G401 (cell line): Measurements from ENCODE around the gene YIPF2. TPM values are rescaled to one million over a fixed set of nuclear protein-coding genes. Genes with fewer than 3 reads are reported as not detected.
A peak's percentile ranks its signal among the peaks of the same experiment; 100 is the strongest.
"Not testable (repeated sequence)": the region's sequence is repeated elsewhere in the genome, so short reads cannot be mapped to it uniquely, and the experiment has no call there.

ENCODE experiments used
- DNase-seq: peaks from one replicate; pipeline ENCODE4 v3.0.0-alpha.2; 2015; ENCODE audit warnings: low spot score
- in situ Hi-C: cut with HindIII; loops from 2 replicates; pipeline ENCODE4 v1.10.0; 2016; ENCODE audit warnings: low sequenced_read_pairs, mixed read lengths
- total RNA-seq: library from RNA; depleted of rRNA; stranded (reverse); fragments of >200 nt; shearing (Covaris generic); gene quantifications from 2 replicates; pipeline ENCODE4 v1.2.3, GENCODE V29; 2014; rRNA removed

The YIPF2 gene
- total RNA-seq: 42.5 and 71.1 TPM in 2 replicates

- in situ Hi-C loops: no loop called here
- DNase-seq: peak; percentile 99
Measured at GRCh38 chr19:10928563-10929401, at the start of gene YIPF2, which contains the start of gene TIMM29. Gene YIPF2 (minus strand): TSS chr19:10928639. CDS start chr19:10928410, 229 bp downstream. Gene TIMM29 (plus strand): TSS chr19:10928811. CDS start chr19:10928823, 12 bp downstream.

GRCh38 chr19:10977742-10978092 lies 49.3 kb upstream of the YIPF2 start:
- in situ Hi-C loops: no loop called here
- DNase-seq: no peak

- in situ Hi-C loops: no loop called here
- no peak for DNase-seq
Measured at GRCh38 chr19:10976131-10976892, 47.9 kb upstream of the YIPF2 start.

DNA sequence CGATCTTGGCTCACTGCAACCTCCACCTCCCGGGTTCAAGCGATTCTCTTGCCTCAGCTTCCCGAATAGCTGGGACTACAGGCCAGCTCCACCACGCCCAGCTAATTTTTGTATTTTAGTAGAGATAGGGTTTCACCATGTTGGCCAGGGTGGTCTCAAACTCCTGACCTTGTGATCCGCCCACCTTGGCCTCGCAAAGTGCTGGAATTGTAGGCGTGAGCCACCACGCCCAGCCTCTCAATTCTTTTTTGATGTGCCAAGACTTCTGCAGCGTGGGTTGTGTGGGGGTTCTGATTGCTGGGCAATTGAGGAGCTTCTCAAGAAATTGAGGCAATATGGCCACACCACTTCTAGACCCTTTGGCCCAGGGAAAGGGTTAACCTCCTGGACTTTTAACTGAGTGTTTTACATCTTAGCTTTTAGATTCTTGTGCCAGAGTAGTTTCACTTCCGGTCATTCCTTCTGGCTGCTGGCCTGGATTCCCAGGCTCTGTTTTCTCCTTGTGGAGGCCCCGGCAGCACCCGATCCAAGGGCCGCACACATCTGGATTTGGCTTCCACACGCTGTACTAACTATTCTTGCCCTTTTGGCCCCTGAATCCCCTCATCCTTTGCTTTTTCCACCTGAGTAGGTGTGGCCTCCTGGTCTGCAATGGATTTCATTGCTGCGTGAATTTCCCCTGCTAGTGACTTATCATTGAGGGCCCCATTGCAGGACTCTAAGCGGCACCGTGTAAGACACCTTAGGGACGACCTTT lies 47.1 kb upstream of the YIPF2 start:
- in situ Hi-C loops: no loop called here
- DNase-seq: no peak

DNA sequence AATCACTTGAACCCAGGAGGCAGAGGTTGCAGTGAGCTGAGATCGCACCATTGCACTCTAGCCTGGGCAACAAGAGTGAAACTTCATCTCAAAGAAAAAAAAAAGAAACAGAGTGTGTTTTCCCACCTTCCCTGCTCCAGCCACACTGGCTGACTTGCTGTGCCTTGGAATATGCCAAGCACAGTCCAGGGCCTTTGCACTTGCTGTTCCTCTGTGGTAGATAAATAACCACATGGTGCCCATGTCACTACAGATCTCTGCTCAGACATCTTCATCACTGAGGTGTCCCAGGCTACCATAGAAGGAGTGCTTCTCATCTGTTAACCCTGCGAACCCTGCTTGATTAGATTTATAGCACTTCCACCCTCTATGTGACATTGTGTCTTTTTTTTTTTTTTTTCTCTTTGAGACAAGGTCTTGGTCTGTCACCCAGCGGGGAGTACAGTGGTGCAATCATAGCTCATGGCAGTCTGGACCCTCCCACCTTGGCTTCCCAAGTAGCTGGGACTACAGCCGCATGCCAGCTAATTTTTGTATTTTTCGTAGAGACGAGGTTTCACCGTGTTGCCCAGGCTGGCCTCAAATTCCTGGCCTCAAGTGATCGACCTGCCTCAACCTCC lies 42.8 kb upstream of the YIPF2 start:
- DNase-seq: no peak
- in situ Hi-C loops: no loop called here

- in situ Hi-C loops: no loop called here
Measured at GRCh38 chr19:10968527-10969135, 40.2 kb upstream of the YIPF2 start.

GRCh38 chr19:10966809-10967208 lies 38.4 kb upstream of the YIPF2 start:
- in situ Hi-C loops: no loop called here

More at GRCh38 chr19:10968527-10969135, 40.2 kb upstream of the YIPF2 start:
- DNase-seq: no peak

DNA sequence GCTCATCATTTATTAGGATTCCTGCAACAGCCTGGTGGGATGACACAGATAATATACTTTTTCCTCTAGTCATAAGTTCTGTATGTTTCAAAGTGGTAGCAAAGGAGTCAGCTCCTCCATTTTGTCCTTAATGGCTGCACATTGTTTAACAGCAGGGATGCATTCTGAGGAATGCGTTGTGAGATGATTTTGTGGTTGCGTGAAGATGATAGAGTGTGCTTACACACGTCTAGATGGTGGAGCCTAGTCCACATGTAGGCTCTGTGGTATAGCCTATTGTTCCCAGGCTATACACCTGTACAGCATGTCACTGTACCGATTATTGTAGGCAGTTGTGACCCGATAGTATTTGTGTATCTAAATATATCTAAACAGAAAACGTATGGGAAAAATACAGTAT lies 37.0 kb upstream of the YIPF2 start:
- no peak for DNase-seq
- in situ Hi-C loops: no loop called here

More at GRCh38 chr19:10966809-10967208, 38.4 kb upstream of the YIPF2 start:
- no peak for DNase-seq

GRCh38 chr19:10964903-10965302 lies 36.5 kb upstream of the YIPF2 start:
- in situ Hi-C loops: no loop called here
- no peak for DNase-seq

DNA sequence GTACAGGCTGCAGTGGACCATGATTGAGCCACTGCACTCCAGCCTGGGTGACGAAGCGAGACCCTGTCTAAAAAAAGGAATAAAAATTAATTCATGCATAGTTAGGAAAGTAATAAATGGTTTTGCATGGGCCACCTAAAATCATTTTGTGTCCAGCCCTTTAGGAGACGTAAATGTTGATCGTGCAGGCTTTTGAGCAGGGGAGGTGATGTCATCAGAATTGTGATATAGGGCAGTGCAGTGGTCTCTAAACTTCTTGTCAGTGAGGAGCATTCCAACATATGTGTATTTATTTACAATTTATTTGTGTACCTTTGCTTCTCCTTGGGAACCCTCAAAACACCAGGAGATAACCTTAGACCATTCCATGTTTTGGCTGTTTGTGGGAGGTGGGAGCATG lies 35.4 kb upstream of the YIPF2 start:
- DNase-seq: no peak
- in situ Hi-C loops: no loop called here

DNA sequence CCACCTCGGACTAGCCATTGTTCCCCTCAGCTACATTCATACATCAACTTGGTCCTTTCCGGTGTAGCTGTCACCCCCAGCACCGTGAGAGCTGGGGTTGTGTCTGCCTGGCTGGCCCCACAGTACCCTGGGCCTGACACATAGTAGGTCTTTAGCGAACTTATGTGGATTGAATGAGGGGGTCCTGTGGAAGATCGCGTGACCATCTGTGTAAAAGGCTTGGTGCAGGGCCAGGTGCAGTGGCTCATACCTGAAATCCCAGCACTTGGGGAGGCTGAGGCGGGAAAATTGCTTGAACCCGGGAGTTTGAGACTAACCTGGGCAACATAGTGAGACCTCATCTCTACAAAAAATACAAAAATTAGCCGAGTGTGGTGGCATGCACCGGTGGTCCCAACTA lies 34.4 kb upstream of the YIPF2 start:
- DNase-seq: no peak
- in situ Hi-C loops: no loop called here

DNA sequence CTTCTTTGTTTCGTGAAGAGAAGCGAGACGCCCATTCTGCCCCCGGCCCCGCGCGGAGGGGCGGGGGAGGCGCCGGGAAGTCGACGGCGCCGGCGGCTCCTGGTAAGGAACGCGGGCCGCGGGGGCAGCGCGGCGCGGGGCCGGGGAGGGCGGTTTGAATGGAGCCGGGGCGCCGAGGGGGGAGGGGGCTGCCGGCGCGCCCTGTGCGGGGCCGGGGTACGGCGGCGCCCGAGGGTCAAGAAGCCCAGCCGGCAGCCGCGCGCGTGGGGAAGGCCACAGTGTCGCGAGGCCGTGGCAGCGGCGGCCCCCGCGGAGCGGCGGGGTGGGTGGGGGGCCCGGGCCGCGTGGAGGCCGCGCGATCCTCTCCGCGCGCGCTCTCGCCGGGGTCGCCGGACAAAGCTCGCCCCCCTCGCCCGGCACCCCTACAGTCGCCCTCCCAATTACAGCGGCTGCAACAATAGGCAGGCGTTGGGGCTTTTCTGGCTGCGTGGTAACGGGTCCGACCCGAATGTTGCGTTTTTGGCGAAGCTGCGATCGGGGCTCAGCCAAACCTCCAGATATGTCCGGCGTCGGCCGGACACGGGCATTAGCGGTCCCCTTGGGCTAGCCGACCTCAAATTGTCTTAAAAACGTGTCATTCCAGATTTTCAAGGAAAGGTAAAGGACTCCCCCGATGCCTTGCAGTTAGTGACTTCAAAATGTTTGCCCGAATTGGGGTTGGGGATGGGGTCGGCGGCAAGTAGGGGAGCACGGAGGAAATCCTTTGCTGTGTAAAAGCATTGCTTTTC lies 32.8 kb upstream of the YIPF2 start:
- in situ Hi-C loops: no loop called here

DNA sequence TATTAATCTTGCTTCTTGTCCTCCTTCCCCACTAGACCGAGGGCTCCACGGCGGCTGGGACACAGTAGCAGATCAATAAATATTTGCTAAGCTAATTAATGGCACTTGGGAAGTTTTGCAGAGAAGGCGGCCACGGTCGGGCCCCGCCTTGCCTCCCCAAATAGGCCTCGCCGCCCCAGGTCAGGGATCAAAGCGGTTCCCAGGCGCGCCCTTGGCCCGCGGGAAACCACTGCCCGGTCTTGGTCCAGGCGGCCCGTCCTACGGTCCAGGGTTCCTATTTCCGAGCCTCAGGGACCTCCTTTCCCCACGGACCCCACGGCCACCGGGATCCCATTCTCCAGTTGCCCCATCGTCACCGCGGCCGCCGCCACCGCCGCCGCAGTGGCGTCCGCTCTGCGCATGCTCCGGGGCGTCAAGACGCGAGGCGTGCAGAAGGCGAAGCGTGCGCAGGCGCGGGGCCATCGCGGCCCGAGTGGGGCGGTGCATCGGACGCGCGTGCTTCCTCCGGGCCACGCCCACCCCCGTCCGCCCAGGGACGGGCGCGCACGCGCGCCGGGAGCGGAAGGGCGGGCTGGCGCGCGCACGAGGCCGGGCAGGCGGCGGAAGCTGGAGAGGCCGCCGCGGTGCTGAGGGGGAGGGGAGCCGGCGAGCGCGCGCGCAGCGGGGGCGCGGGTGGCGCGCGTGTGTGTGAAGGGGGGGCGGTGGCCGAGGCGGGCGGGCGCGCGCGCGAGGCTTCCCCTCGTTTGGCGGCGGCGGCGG lies 32.1 kb upstream of the YIPF2 start, which contains the start of gene SMARCA4:
Gene SMARCA4 (plus strand): TSS at position 717 of the 759 bp plus-strand sequence. CDS start 23,122 bp downstream, outside the sequence.
- in situ Hi-C loops: no loop called here
- peak; percentile 91 for DNase-seq

More for the DNA sequence above, 32.8 kb upstream of the YIPF2 start:
- peak; percentile 43 for DNase-seq

GRCh38 chr19:10959277-10959968 lies 31.0 kb upstream of the YIPF2 start:
- DNase-seq, in situ Hi-C loops: not testable (repeated sequence)

DNA sequence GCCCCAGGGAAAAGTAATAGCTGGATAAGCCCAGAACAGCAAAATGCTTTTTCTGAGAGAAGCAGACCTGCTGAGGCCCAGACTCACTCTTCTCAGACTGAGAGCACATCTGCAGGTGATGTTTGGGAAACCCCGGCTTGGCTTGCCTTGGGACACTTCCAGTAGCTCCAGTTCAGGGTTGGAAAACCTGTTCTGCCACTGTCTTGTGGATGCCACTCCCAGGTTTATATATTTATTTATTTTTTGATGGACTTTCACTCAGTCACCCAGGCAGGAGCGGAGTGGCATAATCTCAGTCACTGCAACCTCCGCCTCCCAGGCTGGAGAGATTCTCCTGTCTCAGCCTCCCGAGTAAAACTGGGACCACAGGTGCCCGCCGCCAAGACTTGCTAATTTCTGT lies 24.4 kb upstream of the YIPF2 start:
- in situ Hi-C loops: no loop called here

DNA sequence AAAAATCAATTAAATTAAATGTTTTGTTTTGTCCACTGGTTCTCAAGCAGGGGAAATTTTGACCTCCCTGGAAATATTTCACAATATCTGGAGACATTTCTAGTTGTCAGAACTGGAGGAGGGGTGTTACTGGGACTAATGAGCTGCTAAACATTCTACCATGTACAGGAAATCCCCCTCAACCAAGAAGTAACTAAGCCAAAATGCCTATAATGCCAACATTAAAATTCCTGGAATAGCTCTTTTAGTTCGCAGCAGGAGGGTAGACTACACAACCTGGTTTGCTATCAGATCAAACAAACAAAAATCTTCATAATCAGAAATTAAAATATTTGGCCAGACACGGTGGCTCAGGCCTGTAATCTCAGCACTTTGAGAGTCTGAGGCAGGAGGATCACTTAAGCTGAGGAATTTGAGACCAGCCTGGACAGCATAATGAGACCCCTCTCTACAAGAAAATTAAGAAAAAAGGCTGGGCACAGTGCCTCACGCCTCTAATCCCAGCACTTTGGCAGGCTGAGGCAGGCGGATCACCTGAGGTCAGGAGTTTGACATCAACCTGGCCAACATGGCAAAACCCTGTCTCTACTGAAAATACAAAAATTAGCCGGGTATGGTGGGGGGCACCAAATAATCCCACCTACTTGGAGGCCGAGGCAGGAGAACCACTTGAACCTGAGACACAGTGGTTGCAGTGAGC lies 18.7 kb upstream of the YIPF2 start:
- in situ Hi-C loops: no loop called here
- peak; percentile 66 for DNase-seq

More for the DNA sequence above, 24.4 kb upstream of the YIPF2 start:
- DNase-seq: no peak
